SHP77 treated with DMSO at 0.1 percent for 48 hours (cell line): ENCODE results near the gene HTT.
"Not testable (repeated sequence)": the region's sequence is repeated elsewhere in the genome, so short reads cannot be mapped to it uniquely, and the experiment has no call there.

Experiments used
- DNase-seq: peaks from one replicate; lab custom pipeline; 2025; lab: John Stamatoyannopoulos, UW

The HTT gene

GRCh38 chr4:3082925-3083515 lies 8.5 kb downstream of the HTT start:
- no peak for DNase-seq

- no peak for DNase-seq
Measured at GRCh38 chr4:3083732-3084131, 9.3 kb downstream of the HTT start.

- no peak for DNase-seq
Measured at GRCh38 chr4:3085948-3086670, 11.6 kb downstream of the HTT start.

GRCh38 chr4:3087115-3087797 lies 12.8 kb downstream of the HTT start:
- DNase-seq, result no peak

GRCh38 chr4:3091464-3091863 lies 17.0 kb downstream of the HTT start:
- no peak for DNase-seq

GRCh38 chr4:3094701-3095100 lies 20.2 kb downstream of the HTT start:
- not testable (repeated sequence) for DNase-seq

GRCh38 chr4:3096202-3096601 lies 21.7 kb downstream of the HTT start:
- DNase-seq, result no peak

- no peak for DNase-seq
Measured at GRCh38 chr4:3098346-3098745, 23.9 kb downstream of the HTT start.

- peak; percentile 17 for DNase-seq
Measured at GRCh38 chr4:3106339-3107186, 32.1 kb downstream of the HTT start.

GRCh38 chr4:3107271-3107670 lies 32.8 kb downstream of the HTT start:
- no peak for DNase-seq

- DNase-seq, result no peak
Measured at GRCh38 chr4:3107691-3108121, 33.2 kb downstream of the HTT start.

- DNase-seq, result no peak
Measured at GRCh38 chr4:3108211-3108610, 33.7 kb downstream of the HTT start.

- DNase-seq, result no peak
Measured at GRCh38 chr4:3111461-3111860, 37.0 kb downstream of the HTT start.

- no peak for DNase-seq
Measured at GRCh38 chr4:3112201-3112600, 37.7 kb downstream of the HTT start.

GRCh38 chr4:3112609-3113469 lies 38.4 kb downstream of the HTT start:
- no peak for DNase-seq

GRCh38 chr4:3114377-3114776 lies 39.9 kb downstream of the HTT start:
- no peak for DNase-seq

- no peak for DNase-seq
Measured at GRCh38 chr4:3115637-3116270, 41.3 kb downstream of the HTT start.

GRCh38 chr4:3116955-3117354 lies 42.5 kb downstream of the HTT start:
- DNase-seq, result no peak

GRCh38 chr4:3118312-3118711 lies 43.8 kb downstream of the HTT start:
- DNase-seq, result no peak

- no peak for DNase-seq
Measured at GRCh38 chr4:3119464-3119863, 45.0 kb downstream of the HTT start.

- no peak for DNase-seq
Measured at GRCh38 chr4:3121110-3121509, 46.6 kb downstream of the HTT start.
